ENCODE results near the gene RAD21L1.
"Not testable (repeated sequence)": the region's sequence is repeated elsewhere in the genome, so short reads cannot be mapped to it uniquely, and the experiment has no call there.

Gene RAD21L1

GRCh38 chr20:1224205-1224890, 1.5 kb upstream of the RAD21L1 start:
- no peaks in the 10 kb centered on the region for H3K9me3 Mint-ChIP-seq
- H3K27me3 Mint-ChIP-seq: peaks cover 59% of the 10 kb centered on the region
- peaks cover 12% of the 10 kb centered on the region for H3K4me1 Mint-ChIP-seq (ENCODE audit: low read depth)
- H3K36me3 Mint-ChIP-seq (ENCODE audit: low read depth): no peaks in the 10 kb centered on the region
- intact Hi-C loops (cut with micrococcal nuclease): no loop called here
- H3K4me3 Mint-ChIP-seq: no peak overlapping the region
- no peak overlapping the region for H3K27ac Mint-ChIP-seq

- intact Hi-C loops (cut with micrococcal nuclease): no loop called here
- no peak overlapping the region for H3K27ac Mint-ChIP-seq
- H3K27me3 Mint-ChIP-seq: peaks cover 57% of the 10 kb centered on the region
- H3K4me1 Mint-ChIP-seq (ENCODE audit: low read depth): peaks cover 12% of the 10 kb centered on the region
- H3K36me3 Mint-ChIP-seq (ENCODE audit: low read depth): no peaks in the 10 kb centered on the region
- H3K9me3 Mint-ChIP-seq: no peaks in the 10 kb centered on the region
- H3K4me3 Mint-ChIP-seq: peak overlapping the region; percentile 64
Measured at GRCh38 chr20:1225263-1225782, 521 bp upstream of the RAD21L1 start.

DNA sequence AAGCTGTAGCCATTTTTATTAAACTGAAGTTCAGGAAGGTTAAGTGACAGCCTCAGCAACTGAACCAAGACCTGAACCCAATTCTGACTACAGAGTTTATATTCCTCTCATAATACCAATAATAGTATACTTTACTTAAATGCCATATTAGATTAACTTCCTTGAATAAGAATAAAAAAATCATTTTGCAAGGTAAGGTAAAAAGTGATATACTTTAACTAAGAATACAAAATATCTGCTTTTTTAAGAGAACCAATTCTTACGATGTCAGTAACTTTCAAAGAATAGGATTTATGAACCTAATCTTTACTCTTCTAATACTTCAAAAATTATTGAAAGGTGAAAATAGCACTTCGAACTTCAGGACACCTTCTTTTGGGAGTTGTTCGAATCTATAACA, 3.7 kb downstream of the RAD21L1 start:
- peaks cover 12% of the 10 kb centered on the region for H3K4me1 Mint-ChIP-seq (ENCODE audit: low read depth)
- no peaks in the 10 kb centered on the region for H3K9me3 Mint-ChIP-seq
- intact Hi-C loops (cut with micrococcal nuclease): no loop called here
- H3K4me3 Mint-ChIP-seq: no peak overlapping the region
- H3K27ac Mint-ChIP-seq: no peak overlapping the region
- peaks cover 41% of the 10 kb centered on the region for H3K27me3 Mint-ChIP-seq
- H3K36me3 Mint-ChIP-seq (ENCODE audit: low read depth): no peaks in the 10 kb centered on the region

DNA sequence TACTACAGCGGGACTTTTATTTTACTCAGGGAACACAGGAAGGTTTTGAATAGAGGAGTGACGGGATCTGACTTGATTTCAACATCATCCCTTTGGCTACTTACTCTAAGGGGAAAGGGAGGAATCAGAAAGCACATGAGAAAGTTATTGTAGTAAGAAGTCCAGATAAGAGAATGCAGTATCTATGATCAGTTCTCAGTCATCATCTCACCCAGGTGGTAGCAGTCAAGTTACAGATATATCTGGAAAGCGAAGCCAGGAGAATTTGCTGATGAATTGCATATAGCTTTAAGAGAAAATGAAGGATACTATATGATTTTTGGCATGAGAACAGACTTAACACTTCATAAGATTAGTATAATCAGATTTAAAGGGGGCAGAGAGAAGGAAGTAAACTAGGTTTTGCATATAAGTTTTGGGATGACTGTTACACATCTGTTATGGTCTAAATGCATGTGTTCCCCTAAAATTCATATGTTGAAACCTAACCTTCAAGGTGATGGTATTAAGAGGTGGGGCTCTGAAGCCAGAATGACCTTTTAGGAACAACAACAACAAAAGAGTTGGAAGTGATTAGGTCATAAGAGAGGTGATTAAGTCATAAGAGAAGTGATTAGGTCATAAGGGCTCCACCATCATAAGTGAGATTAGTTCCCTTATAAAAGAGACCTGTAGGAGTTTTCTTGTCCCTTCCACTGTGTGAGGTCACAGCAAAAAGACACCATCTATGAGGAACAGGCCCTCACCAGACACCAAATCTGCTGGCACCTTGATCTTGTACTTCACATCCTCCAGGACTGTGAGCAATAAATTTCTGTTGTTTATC, 6.7 kb downstream of the RAD21L1 start:
- intact Hi-C loops (cut with micrococcal nuclease): no loop called here
- no peaks in the 10 kb centered on the region for H3K36me3 Mint-ChIP-seq (ENCODE audit: low read depth)

DNA sequence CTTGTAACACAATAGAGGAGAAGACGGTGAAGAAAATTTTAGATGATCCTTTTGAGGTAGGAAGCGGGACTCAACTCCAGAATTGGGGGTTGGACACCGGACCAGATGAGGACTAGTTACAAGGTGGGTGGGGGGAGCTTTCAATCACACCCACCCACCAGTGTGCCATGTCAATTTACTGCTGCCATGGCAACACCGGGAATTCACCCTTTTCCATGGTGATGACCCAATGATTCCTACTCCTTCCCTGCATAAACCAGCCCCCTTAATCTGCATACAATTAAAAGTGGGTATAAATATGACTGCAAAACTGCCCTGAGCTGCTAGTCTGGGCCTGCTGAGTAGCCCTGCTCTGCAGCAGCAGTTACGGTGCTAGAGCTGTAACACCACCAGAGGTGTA, 14.7 kb downstream of the RAD21L1 start:
- Mint-ChIP-seq H3K9me3 (no peaks in the 10 kb centered on the region), H3K27ac (no peak overlapping the region), H3K4me3 (no peak overlapping the region), H3K36me3 (ENCODE audit: low read depth) (no peaks in the 10 kb centered on the region), H3K27me3 (peaks cover 36% of the 10 kb centered on the region), H3K4me1 (ENCODE audit: low read depth) (no peaks in the 10 kb centered on the region)
- intact Hi-C loops (cut with micrococcal nuclease): no loop called here

More for the DNA sequence above, 6.7 kb downstream of the RAD21L1 start:
- no peaks in the 10 kb centered on the region for H3K9me3 Mint-ChIP-seq
- H3K27me3 Mint-ChIP-seq: peaks cover 32% of the 10 kb centered on the region
- no peak overlapping the region for H3K27ac Mint-ChIP-seq
- H3K4me1 Mint-ChIP-seq (ENCODE audit: low read depth): no peaks in the 10 kb centered on the region
- H3K4me3 Mint-ChIP-seq: no peak overlapping the region

- no peaks in the 10 kb centered on the region for H3K4me1 Mint-ChIP-seq (ENCODE audit: low read depth)
Measured at GRCh38 chr20:1241456-1241855, 15.6 kb downstream of the RAD21L1 start.

GRCh38 chr20:1242099-1242498, 16.3 kb downstream of the RAD21L1 start:
- Mint-ChIP-seq H3K9me3 (no peaks in the 10 kb centered on the region), H3K4me1 (ENCODE audit: low read depth) (no peaks in the 10 kb centered on the region), H3K27ac (no peak overlapping the region), H3K36me3 (ENCODE audit: low read depth) (no peaks in the 10 kb centered on the region), H3K4me3 (no peak overlapping the region), H3K27me3 (peaks cover 30% of the 10 kb centered on the region)
- intact Hi-C loops (cut with micrococcal nuclease): no loop called here

More at GRCh38 chr20:1241456-1241855, 15.6 kb downstream of the RAD21L1 start:
- no peak overlapping the region for H3K27ac Mint-ChIP-seq
- H3K36me3 Mint-ChIP-seq (ENCODE audit: low read depth): no peaks in the 10 kb centered on the region
- peaks cover 32% of the 10 kb centered on the region for H3K27me3 Mint-ChIP-seq
- H3K9me3 Mint-ChIP-seq: no peaks in the 10 kb centered on the region
- no peak overlapping the region for H3K4me3 Mint-ChIP-seq
- intact Hi-C loops (cut with micrococcal nuclease): no loop called here

DNA sequence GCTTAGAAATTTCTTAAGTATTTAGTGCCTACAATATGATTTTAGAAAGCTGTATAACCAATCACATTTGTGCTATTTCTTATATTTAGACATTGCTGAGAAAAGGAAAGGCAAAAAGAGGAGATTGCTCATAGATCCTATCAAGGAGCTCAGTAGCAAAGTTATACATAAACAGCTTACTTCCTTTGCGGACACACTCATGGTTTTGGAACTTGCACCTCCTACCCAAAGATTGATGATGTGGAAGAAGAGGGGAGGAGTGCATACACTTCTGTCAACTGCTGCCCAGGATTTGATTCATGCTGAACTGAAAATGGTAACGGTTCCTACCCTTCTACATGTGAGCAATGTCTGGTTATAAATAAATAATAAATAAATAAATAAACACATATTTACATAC, 16.7 kb downstream of the RAD21L1 start:
- H3K9me3 Mint-ChIP-seq: no peaks in the 10 kb centered on the region
- intact Hi-C loops (cut with micrococcal nuclease): no loop called here
- H3K4me1 Mint-ChIP-seq (ENCODE audit: low read depth): no peaks in the 10 kb centered on the region
- H3K4me3 Mint-ChIP-seq: no peak overlapping the region
- H3K36me3 Mint-ChIP-seq (ENCODE audit: low read depth): no peaks in the 10 kb centered on the region
- peaks cover 27% of the 10 kb centered on the region for H3K27me3 Mint-ChIP-seq
- no peak overlapping the region for H3K27ac Mint-ChIP-seq

- Mint-ChIP-seq H3K36me3 (ENCODE audit: low read depth) (no peaks in the 10 kb centered on the region), H3K9me3 (no peaks in the 10 kb centered on the region), H3K27ac (no peak overlapping the region), H3K4me1 (ENCODE audit: low read depth) (no peaks in the 10 kb centered on the region), H3K27me3 (peaks cover 23% of the 10 kb centered on the region), H3K4me3 (no peak overlapping the region)
- intact Hi-C loops (cut with micrococcal nuclease): no loop called here
Measured at GRCh38 chr20:1245578-1245977, 19.7 kb downstream of the RAD21L1 start.

DNA sequence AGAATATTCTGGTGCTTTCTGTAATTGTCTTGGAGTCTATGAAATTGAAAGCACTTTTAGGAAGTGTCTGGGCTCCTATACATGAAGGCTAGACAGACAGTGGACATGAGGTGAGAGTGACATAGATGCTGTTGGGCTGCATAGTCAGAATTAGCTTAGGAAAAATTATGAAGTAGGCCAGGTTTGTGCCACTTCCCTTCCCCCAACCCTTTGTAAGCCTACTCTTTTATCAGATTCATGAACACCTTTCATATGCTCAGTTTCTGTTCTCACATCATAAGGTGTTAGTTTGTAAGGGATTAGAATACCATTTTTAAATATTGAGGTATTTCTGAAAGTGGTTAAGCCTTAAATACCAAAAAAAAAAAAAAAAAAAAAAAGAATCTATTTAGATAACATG, 21.8 kb downstream of the RAD21L1 start:
- no peaks in the 10 kb centered on the region for H3K36me3 Mint-ChIP-seq (ENCODE audit: low read depth)
- H3K4me1 Mint-ChIP-seq (ENCODE audit: low read depth): no peaks in the 10 kb centered on the region
- intact Hi-C loops (cut with micrococcal nuclease): no loop called here
- no peak overlapping the region for H3K27ac Mint-ChIP-seq
- H3K9me3 Mint-ChIP-seq: no peaks in the 10 kb centered on the region
- H3K27me3 Mint-ChIP-seq: peaks cover 20% of the 10 kb centered on the region
- H3K4me3 Mint-ChIP-seq: no peak overlapping the region

GRCh38 chr20:1250282-1250681, 24.4 kb downstream of the RAD21L1 start:
- H3K9me3 Mint-ChIP-seq; intact Hi-C loops (cut with micrococcal nuclease): not testable (repeated sequence)

GRCh38 chr20:1252416-1252815, 26.6 kb downstream of the RAD21L1 start:
- Mint-ChIP-seq H3K27ac (no peak overlapping the region), H3K36me3 (ENCODE audit: low read depth) (no peaks in the 10 kb centered on the region), H3K4me1 (ENCODE audit: low read depth) (no peaks in the 10 kb centered on the region), H3K27me3 (peaks cover 27% of the 10 kb centered on the region), H3K9me3 (no peaks in the 10 kb centered on the region), H3K4me3 (no peak overlapping the region)
- intact Hi-C loops (cut with micrococcal nuclease): no loop called here

More at GRCh38 chr20:1250282-1250681, 24.4 kb downstream of the RAD21L1 start:
- H3K4me3 Mint-ChIP-seq; H3K27ac Mint-ChIP-seq; H3K36me3 Mint-ChIP-seq (ENCODE audit: low read depth); H3K4me1 Mint-ChIP-seq (ENCODE audit: low read depth): not testable (repeated sequence)
- H3K27me3 Mint-ChIP-seq: peaks cover 22% of the 10 kb centered on the region

- intact Hi-C loops (cut with micrococcal nuclease): no loop called here
Measured at GRCh38 chr20:1254254-1254653, 28.4 kb downstream of the RAD21L1 start.

DNA sequence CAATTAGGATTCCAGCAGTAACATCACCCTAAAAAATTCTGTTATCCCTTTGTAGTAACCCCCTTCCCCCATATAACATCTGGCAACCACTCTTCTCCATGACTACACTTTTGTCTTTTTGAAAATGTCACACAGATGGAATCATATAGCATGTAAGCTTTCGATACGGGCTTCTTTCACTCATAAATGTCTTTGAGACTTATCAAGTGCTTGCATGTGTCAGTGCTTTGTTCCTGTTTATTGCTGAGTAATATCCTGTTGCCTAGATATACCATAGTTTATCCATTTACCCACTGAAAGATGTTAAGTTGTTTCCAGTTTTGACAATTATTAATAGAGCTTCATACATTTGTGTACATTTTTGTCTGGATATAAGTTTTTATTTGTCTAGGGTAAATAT, 29.8 kb downstream of the RAD21L1 start:
- H3K36me3 Mint-ChIP-seq (ENCODE audit: low read depth): no peaks in the 10 kb centered on the region
- H3K27ac Mint-ChIP-seq: no peak overlapping the region
- H3K4me1 Mint-ChIP-seq (ENCODE audit: low read depth): no peaks in the 10 kb centered on the region
- intact Hi-C loops (cut with micrococcal nuclease): no loop called here
- H3K9me3 Mint-ChIP-seq: no peaks in the 10 kb centered on the region
- peaks cover 27% of the 10 kb centered on the region for H3K27me3 Mint-ChIP-seq
- no peak overlapping the region for H3K4me3 Mint-ChIP-seq

More at GRCh38 chr20:1254254-1254653, 28.4 kb downstream of the RAD21L1 start:
- no peak overlapping the region for H3K4me3 Mint-ChIP-seq
- H3K27ac Mint-ChIP-seq: no peak overlapping the region
- H3K9me3 Mint-ChIP-seq: no peaks in the 10 kb centered on the region
- no peaks in the 10 kb centered on the region for H3K4me1 Mint-ChIP-seq (ENCODE audit: low read depth)
- H3K36me3 Mint-ChIP-seq (ENCODE audit: low read depth): no peaks in the 10 kb centered on the region
- peaks cover 27% of the 10 kb centered on the region for H3K27me3 Mint-ChIP-seq

Data from dendritic cell treated with granulocyte-macrophage colony-stimulating factor and Interleukin-4, amounts not matched to agents 40 ng/mL and 50 ng/mL, for 4 days (primary cell).